Stomach (tissue), 4 donors: ENCODE measurements around the gene PEX13.

Experiments
- EP300 ChIP-seq: sonication (generic); formaldehyde crosslinking; IDR thresholded peaks from one replicate; pipeline ENCODE4 v1.6.1; 2017; ENCODE audit warnings: antibody characterized with exemption
- POLR2A ChIP-seq, 4 donors: fragments of 450-650 bp; IDR thresholded peaks; one replicate each; pipeline ENCODE4 v1.6.1; 2016; ENCODE audit warnings: antibody characterized with exemption in 4 of 4, control low read depth in 2 of 4, mild to moderate bottlenecking in 1 of 4, moderate library complexity in 1 of 4
- POLR2AphosphoS5 ChIP-seq, 3 donors: sonication (generic); formaldehyde crosslinking; IDR thresholded peaks; one replicate each; pipeline ENCODE4 v1.6.1; 2016; ENCODE audit warnings: antibody characterized with exemption in 3 of 3
- TF ChIP-seq, protein P1 (sequence below), 7 experiments: fragments of 450-650 bp in 4 of 7; fragments of 200-600 bp in 3 of 7; sonication (generic) in 3 of 7; IDR thresholded peaks; one replicate each; pipeline ENCODE4 v1.5.1; 2016 to 2019; ENCODE audit warnings: antibody characterized with exemption in 7 of 7, control low read depth in 2 of 7, mild to moderate bottlenecking in 1 of 7

DNA sequence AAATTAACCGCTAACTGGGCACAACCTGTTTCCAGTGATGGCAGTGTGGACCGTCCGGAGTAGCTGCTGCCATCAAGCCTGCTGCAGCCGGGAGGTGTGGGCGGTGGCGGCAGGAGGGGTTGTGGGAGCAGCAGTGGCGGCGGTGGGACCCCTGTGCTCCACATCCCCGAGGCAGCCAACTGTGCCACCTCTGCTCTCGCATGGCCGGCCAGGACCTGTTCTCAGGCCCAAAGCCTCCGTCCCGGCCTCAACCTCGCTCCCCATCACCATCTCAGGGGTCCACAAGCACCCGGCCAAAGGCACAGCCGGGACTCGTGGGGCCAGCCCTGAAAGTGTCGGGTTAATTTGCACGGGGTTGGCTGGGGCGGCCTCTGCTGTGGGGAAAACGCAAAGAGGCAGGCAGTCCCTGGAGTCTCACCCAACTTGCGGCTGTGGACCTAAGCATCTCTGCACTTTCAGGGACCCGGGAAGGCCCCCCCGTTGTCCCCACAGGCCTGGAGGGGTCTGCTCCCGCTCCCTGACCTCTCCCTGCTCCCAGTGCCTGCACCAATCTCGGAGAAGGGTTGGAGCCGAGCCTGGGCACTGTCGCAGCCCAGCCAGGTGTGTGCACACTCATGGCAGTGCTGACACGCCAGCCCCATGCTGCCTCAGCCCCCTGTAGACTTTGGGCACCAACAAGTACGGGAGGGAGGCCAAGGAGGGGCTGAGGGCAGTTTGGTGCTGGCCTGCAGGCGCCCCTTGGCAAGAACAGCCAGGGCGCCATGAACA is 44.4 kb upstream of the PEX13 start:
- TF ChIP-seq, protein P1, sequence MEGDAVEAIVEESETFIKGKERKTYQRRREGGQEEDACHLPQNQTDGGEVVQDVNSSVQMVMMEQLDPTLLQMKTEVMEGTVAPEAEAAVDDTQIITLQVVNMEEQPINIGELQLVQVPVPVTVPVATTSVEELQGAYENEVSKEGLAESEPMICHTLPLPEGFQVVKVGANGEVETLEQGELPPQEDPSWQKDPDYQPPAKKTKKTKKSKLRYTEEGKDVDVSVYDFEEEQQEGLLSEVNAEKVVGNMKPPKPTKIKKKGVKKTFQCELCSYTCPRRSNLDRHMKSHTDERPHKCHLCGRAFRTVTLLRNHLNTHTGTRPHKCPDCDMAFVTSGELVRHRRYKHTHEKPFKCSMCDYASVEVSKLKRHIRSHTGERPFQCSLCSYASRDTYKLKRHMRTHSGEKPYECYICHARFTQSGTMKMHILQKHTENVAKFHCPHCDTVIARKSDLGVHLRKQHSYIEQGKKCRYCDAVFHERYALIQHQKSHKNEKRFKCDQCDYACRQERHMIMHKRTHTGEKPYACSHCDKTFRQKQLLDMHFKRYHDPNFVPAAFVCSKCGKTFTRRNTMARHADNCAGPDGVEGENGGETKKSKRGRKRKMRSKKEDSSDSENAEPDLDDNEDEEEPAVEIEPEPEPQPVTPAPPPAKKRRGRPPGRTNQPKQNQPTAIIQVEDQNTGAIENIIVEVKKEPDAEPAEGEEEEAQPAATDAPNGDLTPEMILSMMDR (IDR thresholded peaks at IDR 0.05), result no peak
- TF ChIP-seq EP300 (no peak), POLR2A (IDR thresholded peaks at IDR 0.05) (no peak), POLR2AphosphoS5 (IDR thresholded peaks at IDR 0.05) (no peak)
